Hepatocyte (in vitro differentiated cells): Measurements from ENCODE around the gene ARF3.

Source experiments
- CTCF ChIP-seq: fragments of 200-600 bp; sonication (generic); IDR thresholded peaks from 2 replicates; pipeline ENCODE4 v1.5.1; 2016; ENCODE audit warnings: antibody characterized with exemption, mild to moderate bottlenecking; ENCODE audit not compliant: poor library complexity
- EZH2phosphoT487 ChIP-seq: fragments of 200-600 bp; sonication (generic); IDR thresholded peaks from one replicate; pipeline ENCODE4 v1.6.1; 2018; ENCODE audit warnings: antibody characterized with exemption, mild to moderate bottlenecking, low read depth, moderate library complexity; ENCODE audit not compliant: unreplicated experiment, severe bottlenecking

DNA sequence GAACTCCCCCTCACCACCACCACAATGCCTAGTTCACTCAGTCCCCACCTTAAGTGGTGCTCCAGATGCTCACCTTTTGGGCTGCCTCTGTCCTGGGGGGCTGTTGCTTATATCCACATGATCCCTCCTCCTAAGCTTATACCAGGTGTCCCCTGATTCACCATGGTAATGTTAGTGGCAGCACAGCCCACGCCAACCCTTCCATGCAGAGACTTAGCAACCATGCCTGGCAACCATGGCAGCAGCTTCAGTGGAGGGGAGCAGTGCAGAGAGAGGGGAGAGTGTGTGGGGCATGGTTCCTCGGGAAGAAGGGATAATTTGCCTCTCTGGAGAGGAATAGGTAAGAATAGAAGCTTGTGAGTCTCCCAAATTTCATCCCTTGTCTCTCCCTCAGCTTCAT lies 43.1 kb upstream of the ARF3 start:
- TF ChIP-seq CTCF (no peak), EZH2phosphoT487 (no peak)
